LNCaP clone FGC (cell line): ENCODE results near the gene PLEKHA7.

Experiments used
- DNase-seq: peaks from one replicate; pipeline ENCODE4 v3.0.0-alpha.2; 2011; ENCODE audit warnings: low read depth
- H3K4me3 ChIP-seq: 2 replicates; pipeline ENCODE4 v1.5.1; 2011; ENCODE audit warnings: mild to moderate bottlenecking, low read depth, low read length, control low read depth
- CTCF ChIP-seq: IDR thresholded peaks from 2 replicates; pipeline ENCODE4 v1.5.1; 2012; ENCODE audit warnings: mild to moderate bottlenecking; ENCODE audit not compliant: control insufficient read depth, insufficient read depth; ENCODE audit errors: extremely low read depth

Gene PLEKHA7

GRCh38 chr11:16771350-16772140, 242.7 kb downstream of the PLEKHA7 start:
- DNase-seq: no peak
- H3K4me3 ChIP-seq: no peak overlapping the region
- no peak for TF ChIP-seq CTCF

GRCh38 chr11:16770016-16770415, 244.2 kb downstream of the PLEKHA7 start:
- DNase-seq: no peak
- no peak for TF ChIP-seq CTCF
- no peak overlapping the region for H3K4me3 ChIP-seq

- DNase-seq: no peak
- no peak overlapping the region for H3K4me3 ChIP-seq
- no peak for TF ChIP-seq CTCF
These were observed 244.8 kb downstream of the PLEKHA7 start for GRCh38 chr11:16769386-16769785.

GRCh38 chr11:16767957-16768356, 246.3 kb downstream of the PLEKHA7 start:
- no peak for DNase-seq
- TF ChIP-seq CTCF: no peak
- H3K4me3 ChIP-seq: no peak overlapping the region

- no peak overlapping the region for H3K4me3 ChIP-seq
- no peak for DNase-seq
- TF ChIP-seq CTCF: no peak
These were observed 247.1 kb downstream of the PLEKHA7 start for GRCh38 chr11:16767137-16767536.

GRCh38 chr11:16764888-16765287, 249.3 kb downstream of the PLEKHA7 start:
- no peak overlapping the region for H3K4me3 ChIP-seq
- DNase-seq: no peak
- TF ChIP-seq CTCF: no peak

GRCh38 chr11:16763746-16764145, 250.5 kb downstream of the PLEKHA7 start:
- no peak for TF ChIP-seq CTCF
- no peak overlapping the region for H3K4me3 ChIP-seq
- no peak for DNase-seq
